ENCODE measurements around the gene EPS8L3.
"Not testable (repeated sequence)": the region's sequence is repeated elsewhere in the genome, so short reads cannot be mapped to it uniquely, and the experiment has no call there.

Gene EPS8L3

DNA sequence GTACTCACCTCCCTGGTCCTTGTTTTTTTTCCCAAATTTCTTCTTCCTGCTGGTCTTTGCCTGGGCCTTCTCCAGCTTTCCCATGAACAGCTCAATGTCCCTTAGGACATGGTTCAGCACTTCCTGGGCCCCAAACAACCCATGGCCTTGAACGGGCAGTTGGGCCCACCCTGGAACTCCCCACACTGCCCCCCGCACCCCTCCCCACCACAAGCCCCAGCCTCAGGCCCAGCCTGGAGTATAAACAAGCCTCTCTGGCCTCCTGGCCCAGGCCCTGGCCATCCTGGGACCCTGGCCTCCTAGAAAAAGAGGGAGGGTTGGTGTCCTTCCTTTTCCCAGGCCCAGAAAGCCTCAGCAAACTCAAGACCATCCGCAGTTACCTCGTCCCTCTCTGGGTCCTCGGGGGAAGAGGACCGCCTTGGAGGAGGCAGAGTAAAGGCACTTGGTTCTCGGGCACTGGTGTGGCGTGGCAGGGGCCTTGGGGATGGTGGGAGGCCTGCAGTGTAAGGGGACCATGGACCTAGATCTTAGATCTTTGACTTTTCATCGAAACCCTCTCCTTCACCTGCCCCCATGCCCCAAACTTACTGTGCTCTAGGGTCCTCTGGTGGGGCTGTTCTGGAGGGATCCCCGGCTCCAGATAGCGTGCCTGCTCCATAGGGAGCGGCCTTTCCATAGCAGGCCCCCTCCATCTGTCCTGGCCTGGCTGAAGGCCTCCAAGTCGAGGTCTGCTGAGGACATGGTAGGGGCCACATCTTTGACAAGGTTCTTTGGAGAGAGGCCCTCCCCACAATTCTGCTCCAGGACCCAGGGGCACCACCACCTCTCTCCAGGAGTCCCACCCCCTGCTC is 5.6 kb downstream of the EPS8L3 start:
- ATAC-seq (ENCODE audit: low read depth) = no peak
- peak; percentile 18 for DNase-seq (ENCODE audit: low spot score)
- H3K4me3 ChIP-seq (ENCODE audit: severe bottlenecking) = no peak overlapping the region
- no peaks in the 10 kb centered on the region for H3K4me1 ChIP-seq (ENCODE audit: insufficient read depth, poor library complexity, severe bottlenecking)
- no peaks in the 10 kb centered on the region for H3K27me3 ChIP-seq (ENCODE audit: insufficient read depth, poor library complexity, severe bottlenecking)
- no peaks in the 10 kb centered on the region for H3K9me3 ChIP-seq (ENCODE audit: severe bottlenecking)
- H3K27ac ChIP-seq (ENCODE audit: poor library complexity, severe bottlenecking) = no peak overlapping the region
- TF ChIP-seq, protein P1, sequence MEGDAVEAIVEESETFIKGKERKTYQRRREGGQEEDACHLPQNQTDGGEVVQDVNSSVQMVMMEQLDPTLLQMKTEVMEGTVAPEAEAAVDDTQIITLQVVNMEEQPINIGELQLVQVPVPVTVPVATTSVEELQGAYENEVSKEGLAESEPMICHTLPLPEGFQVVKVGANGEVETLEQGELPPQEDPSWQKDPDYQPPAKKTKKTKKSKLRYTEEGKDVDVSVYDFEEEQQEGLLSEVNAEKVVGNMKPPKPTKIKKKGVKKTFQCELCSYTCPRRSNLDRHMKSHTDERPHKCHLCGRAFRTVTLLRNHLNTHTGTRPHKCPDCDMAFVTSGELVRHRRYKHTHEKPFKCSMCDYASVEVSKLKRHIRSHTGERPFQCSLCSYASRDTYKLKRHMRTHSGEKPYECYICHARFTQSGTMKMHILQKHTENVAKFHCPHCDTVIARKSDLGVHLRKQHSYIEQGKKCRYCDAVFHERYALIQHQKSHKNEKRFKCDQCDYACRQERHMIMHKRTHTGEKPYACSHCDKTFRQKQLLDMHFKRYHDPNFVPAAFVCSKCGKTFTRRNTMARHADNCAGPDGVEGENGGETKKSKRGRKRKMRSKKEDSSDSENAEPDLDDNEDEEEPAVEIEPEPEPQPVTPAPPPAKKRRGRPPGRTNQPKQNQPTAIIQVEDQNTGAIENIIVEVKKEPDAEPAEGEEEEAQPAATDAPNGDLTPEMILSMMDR (IDR thresholded peaks at IDR 0.05; ENCODE audit: poor library complexity, severe bottlenecking) = no peak
- no peaks in the 10 kb centered on the region for H3K36me3 ChIP-seq (ENCODE audit: low read depth)

DNA sequence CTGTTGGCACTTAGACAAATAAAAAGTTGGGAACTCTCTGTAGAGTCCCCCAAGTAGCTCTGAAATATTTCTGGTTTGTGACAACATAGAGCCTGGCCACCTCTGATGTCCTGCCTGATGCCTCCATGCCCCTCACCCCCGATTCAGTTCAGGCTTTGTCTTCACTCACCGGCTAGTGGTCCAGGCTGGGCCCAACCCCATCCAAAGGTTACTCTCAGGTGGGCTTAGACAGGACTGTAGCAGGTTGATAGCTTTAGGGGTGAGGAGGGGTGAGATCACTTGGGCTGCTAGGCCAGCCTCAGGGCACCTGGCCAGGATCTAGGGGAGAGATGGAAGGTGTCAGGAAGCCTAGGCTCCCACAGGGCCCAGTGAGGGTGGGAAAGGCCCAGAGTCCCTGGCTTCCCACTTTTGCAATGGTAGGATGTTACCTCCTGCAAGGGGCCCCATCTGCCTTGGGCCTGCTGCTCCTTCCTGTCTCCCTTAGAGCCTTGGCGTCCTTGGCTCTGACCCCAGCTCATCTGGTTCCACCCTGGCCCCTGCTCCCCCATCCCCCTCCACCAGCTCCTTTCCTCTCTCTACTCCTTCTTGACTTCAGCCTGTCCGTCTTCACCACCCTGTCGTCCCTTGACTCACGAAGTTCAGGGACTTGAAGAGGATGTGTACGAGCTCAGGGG is 6.7 kb downstream of the EPS8L3 start:
- Histone ChIP-seq H3K27ac (ENCODE audit: poor library complexity, severe bottlenecking) (no peak overlapping the region), H3K9me3 (ENCODE audit: severe bottlenecking) (no peaks in the 10 kb centered on the region), H3K4me1 (ENCODE audit: insufficient read depth, poor library complexity, severe bottlenecking) (no peaks in the 10 kb centered on the region), H3K36me3 (ENCODE audit: low read depth) (no peaks in the 10 kb centered on the region), H3K4me3 (ENCODE audit: severe bottlenecking) (no peak overlapping the region), H3K27me3 (ENCODE audit: insufficient read depth, poor library complexity, severe bottlenecking) (no peaks in the 10 kb centered on the region)
- ATAC-seq (ENCODE audit: low read depth) (no peak), DNase-seq (ENCODE audit: low spot score) (peak; percentile 33)
- TF ChIP-seq, protein P1 (IDR thresholded peaks at IDR 0.05; ENCODE audit: poor library complexity, severe bottlenecking) = no peak

GRCh38 chr1:109756325-109756724 is 7.4 kb downstream of the EPS8L3 start:
- not testable (repeated sequence) for H3K27ac ChIP-seq (ENCODE audit: poor library complexity, severe bottlenecking); H3K36me3 ChIP-seq (ENCODE audit: low read depth); ATAC-seq (ENCODE audit: low read depth); H3K9me3 ChIP-seq (ENCODE audit: severe bottlenecking); H3K4me1 ChIP-seq (ENCODE audit: insufficient read depth, poor library complexity, severe bottlenecking); H3K4me3 ChIP-seq (ENCODE audit: severe bottlenecking); H3K27me3 ChIP-seq (ENCODE audit: insufficient read depth, poor library complexity, severe bottlenecking)
- DNase-seq (ENCODE audit: low spot score) = peak; percentile 19

DNA sequence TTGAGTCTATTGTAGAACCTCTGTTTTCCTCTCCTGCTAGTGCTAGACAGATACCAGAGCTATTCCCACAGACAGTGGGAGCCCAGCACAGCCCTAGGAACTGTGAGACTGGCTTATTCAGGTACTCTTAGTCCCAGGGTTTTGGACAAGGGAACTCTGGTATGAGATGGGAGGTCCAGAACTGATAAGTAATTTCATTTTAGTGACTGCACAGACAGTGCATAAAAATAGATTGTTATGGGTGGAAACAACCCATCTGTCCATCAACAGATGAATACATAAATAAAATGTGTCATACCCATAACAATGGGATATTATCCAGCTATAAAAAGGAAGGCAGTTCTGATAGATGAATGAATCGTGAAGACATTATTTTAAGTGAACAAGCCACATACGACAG is 9.0 kb downstream of the EPS8L3 start:
- H3K4me3 ChIP-seq (ENCODE audit: severe bottlenecking) = no peak overlapping the region
- no peaks in the 10 kb centered on the region for H3K36me3 ChIP-seq (ENCODE audit: low read depth)
- DNase-seq (ENCODE audit: low spot score) (no peak), ATAC-seq (ENCODE audit: low read depth) (no peak)
- H3K27me3 ChIP-seq (ENCODE audit: insufficient read depth, poor library complexity, severe bottlenecking) = no peaks in the 10 kb centered on the region
- no peak overlapping the region for H3K27ac ChIP-seq (ENCODE audit: poor library complexity, severe bottlenecking)
- no peaks in the 10 kb centered on the region for H3K9me3 ChIP-seq (ENCODE audit: severe bottlenecking)
- no peaks in the 10 kb centered on the region for H3K4me1 ChIP-seq (ENCODE audit: insufficient read depth, poor library complexity, severe bottlenecking)
- TF ChIP-seq, protein P1 (IDR thresholded peaks at IDR 0.05; ENCODE audit: poor library complexity, severe bottlenecking) = no peak

GRCh38 chr1:109751531-109752260 is 12.0 kb downstream of the EPS8L3 start:
- no peaks in the 10 kb centered on the region for H3K27me3 ChIP-seq (ENCODE audit: insufficient read depth, poor library complexity, severe bottlenecking)
- no peak overlapping the region for H3K4me3 ChIP-seq (ENCODE audit: severe bottlenecking)
- H3K4me1 ChIP-seq (ENCODE audit: insufficient read depth, poor library complexity, severe bottlenecking) = no peaks in the 10 kb centered on the region
- no peak overlapping the region for H3K27ac ChIP-seq (ENCODE audit: poor library complexity, severe bottlenecking)
- no peaks in the 10 kb centered on the region for H3K36me3 ChIP-seq (ENCODE audit: low read depth)
- no peak for ATAC-seq (ENCODE audit: low read depth)
- DNase-seq (ENCODE audit: low spot score) = no peak
- H3K9me3 ChIP-seq (ENCODE audit: severe bottlenecking) = no peaks in the 10 kb centered on the region
- TF ChIP-seq, protein P1 (IDR thresholded peaks at IDR 0.05; ENCODE audit: poor library complexity, severe bottlenecking) = no peak
